ENCODE data around the gene LEFTY1. TPM values are rescaled to one million over a fixed set of nuclear protein-coding genes. Genes with fewer than 3 reads are reported as not detected.

LEFTY1 gene
- total and polyA plus RNA-seq, 2 donors (not counting 3 experiments of a cell fraction or from before 2014, with no cell fraction given) = not detected

DNA sequence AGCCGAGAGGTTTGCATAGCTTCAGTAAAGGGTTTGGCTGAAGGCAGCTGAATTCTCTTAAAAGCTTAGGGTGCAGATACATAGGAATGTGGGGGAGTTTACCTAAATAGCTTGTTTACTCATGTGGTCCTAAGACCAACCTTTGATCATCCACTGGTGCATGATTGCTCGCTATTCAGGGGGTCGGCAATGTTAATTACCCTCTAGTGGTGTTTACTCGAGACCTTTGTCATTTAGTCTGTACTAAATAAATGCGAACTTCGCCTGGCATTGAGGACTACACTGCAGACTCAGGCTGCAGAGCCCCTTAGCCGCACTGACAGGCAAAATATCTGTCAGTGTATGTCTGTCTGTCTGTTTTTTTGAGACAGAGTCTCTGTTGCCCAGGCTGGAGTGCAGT lies 38.6 kb downstream of the LEFTY1 start:
- Histone ChIP-seq H2AFZ (ENCODE audit: low read depth, low read length) (no peak overlapping the region), H4K20me1 (replicated peaks; ENCODE audit: control insufficient read depth, extremely low read depth, insufficient read depth, low read length) (no peaks in the 10 kb centered on the region), H3K4me3 (replicated peaks in 1 of 3; ENCODE audit: insufficient read depth in 1 of 3, low read depth in 1 of 3, low read length in 3 of 3) (no peak overlapping the region), H3K9ac (replicated peaks; ENCODE audit: extremely low read depth, insufficient read depth, low read length) (no peak overlapping the region), H3K27me3 (ENCODE audit: control insufficient read depth in 2 of 2, insufficient read depth in 2 of 2, low read length in 2 of 2) (no peaks in the 10 kb centered on the region), H3K36me3 (ENCODE audit: control insufficient read depth in 2 of 2, extremely low read depth in 1 of 2, insufficient read depth in 2 of 2, low read length in 2 of 2) (peaks cover 0 to 7% of the 10 kb centered on the region in 2 experiments), H3K79me2 (ENCODE audit: control insufficient read depth, insufficient read depth, low read length) (no peaks in the 10 kb centered on the region), H3K4me2 (ENCODE audit: insufficient read depth, low read length) (no peak overlapping the region), H3K9me1 (replicated peaks; ENCODE audit: control insufficient read depth, extremely low read depth, insufficient read depth, low read length) (no peaks in the 10 kb centered on the region), H3K27ac (ENCODE audit: insufficient read depth, low read depth, low read length) (no peak overlapping the region), H3K9me3 (replicated peaks; ENCODE audit: control insufficient read depth, insufficient read depth, low read length) (no peaks in the 10 kb centered on the region), H3K4me1 (ENCODE audit: control insufficient read depth, extremely low read depth, insufficient read depth, low read length) (no peaks in the 10 kb centered on the region)
- ChIA-PET CTCF (interaction anchor here (2.6 kb wide), 1 partner anchor 61 kb away, joined by 8 read pairs; no protein-coding TSS in a partner anchor), POLR2A (no interaction called here)
- DNase-seq (ENCODE audit: low read depth, low spot score) (no peak), FAIRE-seq (no peak)
- intact Hi-C loops (cut with micrococcal nuclease) = no loop called here
- TF ChIP-seq GATA2 (IDR thresholded peaks at IDR 0.05; ENCODE audit: insufficient read depth, insufficient read length, low read depth, low read length) (no peak), JUN (IDR thresholded peaks at IDR 0.05; ENCODE audit: borderline replicate concordance, insufficient read depth, insufficient read length, low read depth) (no peak), POLR2AphosphoS5 (IDR thresholded peaks at IDR 0.05; ENCODE audit: insufficient read depth, low read depth, low read length) (no peak), POLR2A (IDR thresholded peaks at IDR 0.05; ENCODE audit: low read depth, low read length) (no peak), MYC (IDR thresholded peaks at IDR 0.05; ENCODE audit: low read depth, low read length) (no peak), FOS (IDR thresholded peaks at IDR 0.05; ENCODE audit: borderline replicate concordance, insufficient read depth, low read length) (no peak), EZH2 (IDR thresholded peaks at IDR 0.05; ENCODE audit: borderline replicate concordance, low read depth, low read length, severe bottlenecking) (no peak)
- TF ChIP-seq, protein P1, sequence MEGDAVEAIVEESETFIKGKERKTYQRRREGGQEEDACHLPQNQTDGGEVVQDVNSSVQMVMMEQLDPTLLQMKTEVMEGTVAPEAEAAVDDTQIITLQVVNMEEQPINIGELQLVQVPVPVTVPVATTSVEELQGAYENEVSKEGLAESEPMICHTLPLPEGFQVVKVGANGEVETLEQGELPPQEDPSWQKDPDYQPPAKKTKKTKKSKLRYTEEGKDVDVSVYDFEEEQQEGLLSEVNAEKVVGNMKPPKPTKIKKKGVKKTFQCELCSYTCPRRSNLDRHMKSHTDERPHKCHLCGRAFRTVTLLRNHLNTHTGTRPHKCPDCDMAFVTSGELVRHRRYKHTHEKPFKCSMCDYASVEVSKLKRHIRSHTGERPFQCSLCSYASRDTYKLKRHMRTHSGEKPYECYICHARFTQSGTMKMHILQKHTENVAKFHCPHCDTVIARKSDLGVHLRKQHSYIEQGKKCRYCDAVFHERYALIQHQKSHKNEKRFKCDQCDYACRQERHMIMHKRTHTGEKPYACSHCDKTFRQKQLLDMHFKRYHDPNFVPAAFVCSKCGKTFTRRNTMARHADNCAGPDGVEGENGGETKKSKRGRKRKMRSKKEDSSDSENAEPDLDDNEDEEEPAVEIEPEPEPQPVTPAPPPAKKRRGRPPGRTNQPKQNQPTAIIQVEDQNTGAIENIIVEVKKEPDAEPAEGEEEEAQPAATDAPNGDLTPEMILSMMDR (IDR thresholded peaks at IDR 0.05; ENCODE audit: extremely low read depth in 1 of 2, insufficient read depth in 1 of 2, low read depth in 1 of 2, low read length in 2 of 2) = no peak
- TF ChIP-seq, protein P2, sequence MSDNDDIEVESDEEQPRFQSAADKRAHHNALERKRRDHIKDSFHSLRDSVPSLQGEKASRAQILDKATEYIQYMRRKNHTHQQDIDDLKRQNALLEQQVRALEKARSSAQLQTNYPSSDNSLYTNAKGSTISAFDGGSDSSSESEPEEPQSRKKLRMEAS (IDR thresholded peaks at IDR 0.05; ENCODE audit: insufficient read depth, insufficient read length) = no peak
- no TSS peak for BruUV-seq (replicated peaks)
- dilution Hi-C loops (cut with MboI; ENCODE audit: extremely low pct_ligation_motif_present, low sequenced_read_pairs) = no loop called here
